ENCODE measurements around the gene C4B. TPM values are rescaled to one million over a fixed set of nuclear protein-coding genes. Genes with fewer than 3 reads are reported as not detected.

Gene C4B
- total RNA-seq, 1 donor from 2014 or later: 10.3 TPM

GRCh38 chr6:32075781-32076180, 61.2 kb downstream of the C4B start:
- H3K27ac Mint-ChIP-seq (ENCODE audit: unreplicated experiment): peak overlapping the region; percentile 64
- H3K4me1 Mint-ChIP-seq (ENCODE audit: low read depth): peaks cover 34% of the 10 kb centered on the region
- H3K27me3 Mint-ChIP-seq (ENCODE audit: low read depth): peaks cover 6% of the 10 kb centered on the region
- TF ChIP-seq CTCF (IDR thresholded peaks at IDR 0.05): no peak
- no peaks in the 10 kb centered on the region for H3K9me3 Mint-ChIP-seq (ENCODE audit: low read depth)
- no peak for DNase-seq (ENCODE audit: low spot score)
- no peak overlapping the region for H3K4me3 Mint-ChIP-seq (ENCODE audit: unreplicated experiment)
- H3K36me3 Mint-ChIP-seq (ENCODE audit: low read depth): peaks cover 2% of the 10 kb centered on the region

DNA sequence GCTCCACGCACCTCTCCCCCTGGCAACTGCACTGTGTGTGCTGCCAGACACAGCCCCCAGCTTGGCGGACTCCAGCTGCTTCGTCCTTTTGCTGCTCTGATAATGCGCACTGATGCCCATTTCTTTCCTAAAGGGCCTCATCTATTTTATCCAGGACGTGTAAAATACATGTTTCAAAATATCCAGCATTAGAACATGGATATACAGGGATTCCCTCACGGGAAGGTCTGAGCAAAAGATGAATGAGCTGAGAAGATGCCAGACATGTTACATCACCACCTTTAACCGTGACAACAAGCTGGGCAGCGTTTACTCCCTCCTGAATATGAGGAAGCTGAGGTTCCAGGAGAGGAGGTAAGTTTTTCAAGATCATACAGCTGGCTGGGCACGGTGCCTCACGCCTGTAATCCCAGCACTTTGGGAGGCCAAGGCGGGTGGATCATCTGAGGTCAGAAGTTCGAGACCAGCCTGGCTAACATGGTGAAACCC, 61.8 kb downstream of the C4B start:
- no peaks in the 10 kb centered on the region for H3K9me3 Mint-ChIP-seq (ENCODE audit: low read depth)

DNA sequence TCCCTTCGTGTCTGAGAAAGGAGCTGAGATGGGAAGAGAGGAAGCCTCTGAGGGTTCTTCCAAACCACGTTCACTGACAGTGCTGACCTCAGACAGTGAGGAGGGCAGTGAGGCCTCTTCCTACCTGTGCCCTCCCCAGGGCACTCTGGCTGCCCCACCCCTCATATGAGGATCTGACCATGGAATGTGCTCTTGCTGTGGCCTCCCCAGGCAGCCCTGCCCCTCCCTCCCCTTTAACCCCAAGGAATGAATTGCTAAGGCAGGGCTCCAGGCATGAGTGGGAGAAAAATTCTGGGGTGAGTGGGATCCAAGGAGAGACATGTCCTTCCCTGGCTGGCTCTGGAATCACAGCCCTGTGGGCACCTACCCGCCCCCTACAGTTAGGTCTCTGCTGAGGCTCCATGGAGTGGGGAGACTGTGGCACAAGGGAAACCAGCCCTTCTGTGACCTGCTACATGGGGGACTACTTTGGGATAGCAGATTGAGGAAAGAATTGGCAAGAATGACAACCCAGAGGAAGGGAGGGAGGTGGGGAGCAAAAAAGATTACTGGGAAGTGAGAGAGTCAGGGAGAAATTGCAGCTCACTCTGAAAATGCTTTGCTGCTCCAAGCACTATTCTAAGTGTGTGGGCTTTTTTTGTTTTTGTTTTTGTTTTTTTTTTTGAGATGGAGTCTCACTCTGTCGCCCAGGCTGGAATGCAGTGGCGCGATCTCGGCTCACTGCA, 65.1 kb downstream of the C4B start:
- no peak for DNase-seq (ENCODE audit: low spot score)
- H3K4me1 Mint-ChIP-seq (ENCODE audit: low read depth): peaks cover 50% of the 10 kb centered on the region
- peak overlapping the region; percentile 47 for H3K27ac Mint-ChIP-seq (ENCODE audit: unreplicated experiment)
- no peak overlapping the region for H3K4me3 Mint-ChIP-seq (ENCODE audit: unreplicated experiment)
- TF ChIP-seq CTCF (IDR thresholded peaks at IDR 0.05): no peak
- H3K27me3 Mint-ChIP-seq (ENCODE audit: low read depth): peaks cover 20% of the 10 kb centered on the region
- peaks cover 2% of the 10 kb centered on the region for H3K36me3 Mint-ChIP-seq (ENCODE audit: low read depth)
- no peaks in the 10 kb centered on the region for H3K9me3 Mint-ChIP-seq (ENCODE audit: low read depth)

More for the DNA sequence above, 61.8 kb downstream of the C4B start:
- DNase-seq (ENCODE audit: low spot score): no peak
- Mint-ChIP-seq H3K27ac (ENCODE audit: unreplicated experiment) (peak overlapping the region; percentile 64), H3K4me3 (ENCODE audit: unreplicated experiment) (no peak overlapping the region), H3K36me3 (ENCODE audit: low read depth) (no peaks in the 10 kb centered on the region), H3K4me1 (ENCODE audit: low read depth) (peaks cover 40% of the 10 kb centered on the region), H3K27me3 (ENCODE audit: low read depth) (peaks cover 2% of the 10 kb centered on the region)
- no peak for TF ChIP-seq CTCF (IDR thresholded peaks at IDR 0.05)

DNA sequence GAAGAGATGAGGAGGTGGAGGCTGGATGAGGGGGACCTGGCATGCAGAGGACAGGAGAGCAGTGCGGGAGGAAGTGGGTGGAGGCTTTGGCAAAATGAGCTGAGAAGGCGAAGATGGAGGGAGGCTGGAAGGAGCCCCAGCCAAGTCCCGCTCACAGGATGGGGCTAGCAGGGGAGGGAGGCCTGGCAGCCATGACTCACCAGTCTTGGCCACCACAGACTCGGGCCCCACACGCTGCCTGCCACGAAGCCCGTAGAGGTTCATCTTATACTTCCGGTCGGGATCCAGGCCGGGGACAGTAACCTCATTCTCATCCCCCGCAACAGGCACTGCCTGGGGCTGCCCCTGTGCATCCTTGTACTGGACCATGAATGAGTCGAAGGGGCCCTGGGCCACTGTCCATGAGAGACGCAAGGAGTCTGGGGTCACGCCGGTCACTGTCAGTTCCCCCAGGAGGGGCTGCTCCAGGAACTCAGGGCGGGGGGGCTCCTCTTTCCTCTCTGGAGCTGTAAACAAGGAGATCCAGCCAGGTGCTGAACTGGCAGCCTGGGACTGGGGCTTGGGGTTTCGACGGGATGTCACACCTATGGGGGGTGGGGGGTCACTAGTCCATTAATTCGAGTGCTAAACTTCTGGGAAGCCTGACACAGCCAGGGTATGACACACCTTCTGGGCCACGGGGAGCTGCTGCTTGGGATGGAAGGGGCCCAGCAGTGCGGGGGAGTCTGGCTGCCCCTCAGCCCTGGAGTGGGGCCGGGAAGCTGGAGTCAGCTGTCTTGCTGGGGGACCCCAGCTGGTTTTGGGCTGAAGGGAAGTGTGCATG, 66.8 kb downstream of the C4B start:
- Mint-ChIP-seq H3K9me3 (ENCODE audit: low read depth) (no peaks in the 10 kb centered on the region), H3K4me1 (ENCODE audit: low read depth) (peaks cover 40% of the 10 kb centered on the region), H3K27ac (ENCODE audit: unreplicated experiment) (peak overlapping the region; percentile 68), H3K27me3 (ENCODE audit: low read depth) (peaks cover 29% of the 10 kb centered on the region), H3K36me3 (ENCODE audit: low read depth) (peaks cover 2% of the 10 kb centered on the region), H3K4me3 (ENCODE audit: unreplicated experiment) (no peak overlapping the region)
- TF ChIP-seq CTCF (IDR thresholded peaks at IDR 0.05): no peak
- DNase-seq (ENCODE audit: low spot score): no peak

DNA sequence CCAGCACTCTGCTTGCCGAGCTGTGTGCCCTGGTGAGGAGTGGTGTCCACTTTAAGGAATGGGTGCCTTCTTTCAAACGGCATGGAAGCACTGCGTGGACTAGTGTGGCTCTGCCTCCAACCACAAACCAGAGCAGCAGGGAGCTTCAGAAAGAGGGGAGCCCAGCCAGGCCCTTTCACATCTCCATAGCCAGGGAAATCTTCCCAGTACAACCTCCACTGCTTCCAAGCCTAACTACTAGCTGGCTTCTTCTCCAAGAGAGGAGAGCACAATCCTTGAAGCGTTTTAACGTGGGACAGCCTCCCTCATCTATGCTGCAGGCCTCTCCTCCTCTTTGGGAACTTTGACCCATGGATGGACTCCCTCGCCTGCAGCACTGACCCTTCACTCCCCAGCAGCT, 67.9 kb downstream of the C4B start:
- no peak for TF ChIP-seq CTCF (IDR thresholded peaks at IDR 0.05)
- H3K4me1 Mint-ChIP-seq (ENCODE audit: low read depth): peaks cover 44% of the 10 kb centered on the region
- peaks cover 2% of the 10 kb centered on the region for H3K36me3 Mint-ChIP-seq (ENCODE audit: low read depth)
- no peak for DNase-seq (ENCODE audit: low spot score)
- H3K4me3 Mint-ChIP-seq (ENCODE audit: unreplicated experiment): no peak overlapping the region
- H3K27me3 Mint-ChIP-seq (ENCODE audit: low read depth): peaks cover 31% of the 10 kb centered on the region
- H3K27ac Mint-ChIP-seq (ENCODE audit: unreplicated experiment): peak overlapping the region; percentile 59
- H3K9me3 Mint-ChIP-seq (ENCODE audit: low read depth): no peaks in the 10 kb centered on the region

Data from chondrocyte (in vitro differentiated cells).